K562 (cell line): ENCODE measurements around the gene HOXD1. TPM values are rescaled to one million over a fixed set of nuclear protein-coding genes. Genes with fewer than 3 reads are reported as not detected.

Source experiments
- BRD4 ChIP-seq: fragments of 200-600 bp; sonication (generic); IDR thresholded peaks from 2 replicates; pipeline ENCODE4 v1.6.1; 2017; ENCODE audit warnings: inconsistent platforms
- CBFA2T3 ChIP-seq: fragments of 450-650 bp; IDR thresholded peaks from 2 replicates; pipeline ENCODE4 v1.6.1; 2017
- CBX8 ChIP-seq: fragments of 200-600 bp; sonication (generic); IDR thresholded peaks from 2 replicates; pipeline ENCODE4 v1.6.1; 2012; ENCODE audit warnings: borderline replicate concordance, mixed run types, low read depth, mild to moderate bottlenecking, moderate library complexity, mixed read lengths, low read length, control low read depth, inconsistent platforms; ENCODE audit not compliant: poor library complexity, severe bottlenecking; ENCODE audit errors: extremely low read depth
- CCNT2 ChIP-seq: IDR thresholded peaks from 2 replicates; pipeline ENCODE4 v1.6.1; 2011; ENCODE audit warnings: borderline replicate concordance, low read depth, mild to moderate bottlenecking, moderate library complexity, mixed read lengths, low read length; ENCODE audit not compliant: insufficient read length; ENCODE audit errors: extremely low read depth
- CTBP1 ChIP-seq: fragments of 450-650 bp; IDR thresholded peaks from 2 replicates; pipeline ENCODE4 v1.6.1; 2016; ENCODE audit warnings: borderline replicate concordance
- DIDO1 ChIP-seq: fragments of 450-650 bp; IDR thresholded peaks from 2 replicates; pipeline ENCODE4 v1.6.1; 2016; ENCODE audit warnings: low read depth, missing biosample characterization, missing genetic modification characterization
- E2F3 ChIP-seq: fragments of 250-450 bp; sonication (Bioruptor Pico); IDR thresholded peaks from 2 replicates; pipeline ENCODE4 v1.4.0; 2020; ENCODE audit warnings: mild to moderate bottlenecking
- GTF3C2 ChIP-seq: IDR thresholded peaks from 3 replicates; pipeline ENCODE4 v1.6.1; 2011; ENCODE audit warnings: borderline replicate concordance, mild to moderate bottlenecking, moderate library complexity; ENCODE audit not compliant: insufficient read length; ENCODE audit errors: extremely low read depth
- ID3 ChIP-seq, 2 experiments: fragments of 250-450 bp in 1 of 2; fragments of 450-650 bp in 1 of 2; sonication (Bioruptor Pico) in 1 of 2; IDR thresholded peaks; 2 replicates each; pipeline versions ENCODE4 v1.6.1 to v1.8.0; 2016 to 2021; ENCODE audit warnings: mild to moderate bottlenecking in 2 of 2, moderate library complexity in 2 of 2, missing compliant biosample characterization in 1 of 2, missing genetic modification characterization in 1 of 2
- JUNB ChIP-seq: fragments of 450-650 bp; formaldehyde crosslinking; conservative IDR thresholded peaks from 2 replicates; pipeline ENCODE4 v1.4.0; 2020; ENCODE audit warnings: mild to moderate bottlenecking
- LEF1 ChIP-seq: fragments of 450-650 bp; IDR thresholded peaks from 2 replicates; pipeline ENCODE4 v1.6.1; 2016; ENCODE audit warnings: mild to moderate bottlenecking
- MCM2 ChIP-seq: fragments of 450-650 bp; IDR thresholded peaks from 2 replicates; pipeline ENCODE4 v1.6.1; 2017; ENCODE audit warnings: low read depth, mild to moderate bottlenecking
- MCM5 ChIP-seq: fragments of 450-650 bp; IDR thresholded peaks from 2 replicates; pipeline ENCODE4 v1.6.1; 2016; ENCODE audit warnings: low read depth
- PHB2 ChIP-seq: fragments of 450-650 bp; IDR thresholded peaks from 2 replicates; pipeline ENCODE4 v1.6.1; 2017; ENCODE audit warnings: low read depth
- RBBP5 ChIP-seq: fragments of 200-600 bp; sonication (generic); IDR thresholded peaks from 2 replicates; pipeline ENCODE4 v1.6.1; 2012; ENCODE audit warnings: borderline replicate concordance, mild to moderate bottlenecking, low read length, control low read depth, inconsistent platforms; ENCODE audit not compliant: insufficient read depth, poor library complexity, severe bottlenecking
- SIX5 ChIP-seq, 2 experiments: IDR thresholded peaks; 2 replicates each; pipeline ENCODE4 v1.6.1; 2011; ENCODE audit warnings: low read length in 2 of 2, borderline replicate concordance in 1 of 2, low read depth in 1 of 2, mild to moderate bottlenecking in 1 of 2, moderate library complexity in 1 of 2; ENCODE audit not compliant: insufficient read depth in 1 of 2
- SMAD4 ChIP-seq: fragments of 250-450 bp; sonication (Bioruptor Pico); conservative IDR thresholded peaks from 2 replicates; pipeline ENCODE4 v1.8.0; 2021; ENCODE audit warnings: inconsistent platforms, mild to moderate bottlenecking, moderate library complexity
- STAT5B ChIP-seq: fragments of 250-450 bp; sonication (Bioruptor Pico); IDR thresholded peaks from 2 replicates; pipeline ENCODE4 v1.8.0; 2021; ENCODE audit warnings: mild to moderate bottlenecking, inconsistent platforms
- TCF3 ChIP-seq: sonication (generic); formaldehyde crosslinking; IDR thresholded peaks from 2 replicates; pipeline ENCODE4 v1.4.0; 2020; ENCODE audit warnings: mild to moderate bottlenecking, missing genetic modification reagents
- TOE1 ChIP-seq, 2 experiments: fragments of 450-650 bp in 1 of 2; sonication (generic) in 1 of 2; formaldehyde crosslinking in 1 of 2; IDR thresholded peaks; 2 replicates each; pipeline versions ENCODE4 v1.7.1 to v1.8.0; 2016 to 2022; ENCODE audit warnings: borderline replicate concordance in 2 of 2, mild to moderate bottlenecking in 2 of 2, antibody characterized with exemption in 1 of 2, inconsistent platforms in 1 of 2, low read depth in 1 of 2, missing genetic modification reagents in 1 of 2, moderate library complexity in 1 of 2
- XRCC3 ChIP-seq: fragments of 450-650 bp; IDR thresholded peaks from 2 replicates; pipeline ENCODE4 v1.6.1; 2017; ENCODE audit warnings: mild to moderate bottlenecking, moderate library complexity
- ZC3H8 ChIP-seq: fragments of 450-650 bp; IDR thresholded peaks from 2 replicates; pipeline ENCODE4 v1.6.1; 2017
- ZNF134 ChIP-seq: fragments of 250-450 bp; sonication (Bioruptor Pico); conservative IDR thresholded peaks from 2 replicates; pipeline ENCODE4 v1.4.0; 2020
- ZNF436 ChIP-seq: fragments of 250-450, 450-650 bp; sonication (Bioruptor Pico); formaldehyde crosslinking; IDR thresholded peaks from 2 replicates; pipeline ENCODE4 v1.7.0; 2020; ENCODE audit warnings: mild to moderate bottlenecking
- ZNF785 ChIP-seq: fragments of 250-450 bp; sonication (Bioruptor Pico); IDR thresholded peaks from 2 replicates; pipeline ENCODE4 v1.4.0; 2020; ENCODE audit warnings: mild to moderate bottlenecking
- polyA plus RNA-seq, 8 experiments: library from polyadenylated mRNA; depleted of rRNA in 4 of 8; stranded (reverse) in 5 of 8; unstranded in 3 of 8; fragments of >200 nt; fragmentation: Nextera tagmentation in 2 of 8; fragmentation: Illumina TruSeq in 1 of 8; extraction: Ambion mirVana in 2 of 8; extraction: Trizol in 1 of 8; gene quantifications; 2 replicates each; pipeline versions ENCODE4 v1.2.1 to v1.2.3, GENCODE V29; 2011 to 2014; ENCODE audit warnings: inconsistent platforms in 1 of 8, missing spikeins in 1 of 8
- total RNA-seq, 7 experiments: library from RNA; depleted of rRNA in 6 of 7; stranded (reverse); fragments of >200 nt in 6 of 7; fragmentation: Illumina TruSeq in 2 of 7; extraction: Trizol in 2 of 7; gene quantifications; 2 replicates each; pipeline versions ENCODE4 v1.2.1 to v1.2.3, GENCODE V29; 2011 to 2021; ENCODE audit warnings: low replicate concordance in 1 of 7

Gene HOXD1
- total and polyA plus RNA-seq, 9 of the 15 experiments (the other 6 are each of a cell fraction or from before 2014, with no cell fraction given): not detected

DNA sequence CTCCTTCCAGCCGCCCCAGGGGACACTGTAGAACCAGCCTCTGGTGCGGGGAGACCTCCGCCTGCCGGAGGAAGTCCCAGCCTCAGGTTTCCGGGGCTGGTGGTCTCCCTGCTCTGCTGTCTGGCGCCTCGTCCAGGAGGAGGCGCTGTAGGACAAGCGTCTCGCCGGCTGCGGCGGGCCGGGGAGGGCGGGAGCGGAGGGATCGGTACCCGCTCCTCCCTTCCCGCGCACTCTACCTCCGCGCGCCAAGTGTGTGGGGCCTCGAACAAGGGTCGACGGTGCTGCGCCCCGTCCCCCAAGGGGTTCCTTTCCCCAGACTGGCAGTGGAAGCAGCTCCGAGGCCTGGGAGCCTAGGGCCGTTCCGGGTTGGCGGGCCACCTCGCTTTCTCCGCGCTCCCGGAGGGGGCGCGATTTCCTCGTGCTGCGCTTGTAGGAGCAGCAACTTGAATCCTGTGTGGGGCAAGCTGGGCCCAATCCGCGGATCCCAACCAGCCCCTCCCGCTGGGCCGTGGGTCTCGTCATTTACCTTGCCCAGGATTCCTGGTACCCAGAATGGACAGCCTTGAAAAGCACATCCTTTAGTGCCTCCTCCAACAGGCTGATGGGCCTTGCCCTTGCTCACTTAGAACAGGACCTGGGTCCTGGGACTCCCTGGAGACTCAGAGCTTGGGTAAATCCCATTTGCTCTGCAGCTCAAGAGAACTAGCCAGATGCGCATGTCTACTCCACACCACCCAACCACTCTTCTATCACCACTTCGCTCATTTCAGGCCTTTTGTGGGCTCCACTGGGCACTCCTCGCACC lies 47.8 kb upstream of the HOXD1 start (continued):
- TF ChIP-seq GTF3C2 (no peak), E2F3 (peak; percentile 89), LEF1 (no peak), MCM5 (no peak), ZNF134 (CRISPR knock-in tag) (no peak), ZNF785 (CRISPR knock-in tag) (no peak), SMAD4 (CRISPR knock-in tag) (peak; percentile 68), XRCC3 (no peak), TOE1 (IDR thresholded peaks at IDR 0.05; ENCODE audit: borderline replicate concordance) (peak; percentile 55; the same call in 1 of the 2 replicates), TOE1 (CRISPR knock-in tag; IDR thresholded peaks at IDR 0.05; ENCODE audit: borderline replicate concordance, low read depth) (no peak), DIDO1 (tag) (no peak), RBBP5 (no peak), JUNB (CRISPR knock-in tag) (no peak), CBX8 (no peak), ZNF436 (CRISPR knock-in tag) (no peak), ZC3H8 (no peak), CBFA2T3 (no peak), CTBP1 (peak; percentile 74; the same call in 1 of the 2 replicates), BRD4 (no peak), TCF3 (no peak), STAT5B (CRISPR knock-in tag) (no peak), ID3 (CRISPR knock-in tag; IDR thresholded peaks at IDR 0.05) (no peak), ID3 (tag; IDR thresholded peaks at IDR 0.05) (0 out of 2 replicates have a peak, but pooled peaks have one; percentile 47), SIX5 (IDR thresholded peaks at IDR 0.05; ENCODE audit: borderline replicate concordance in 1 of 2, insufficient read depth in 1 of 2, low read depth in 1 of 2, low read length in 2 of 2) (no peak), PHB2 (no peak), MCM2 (no peak), CCNT2 (no peak)
